Measurements from ENCODE around the gene TTC36.
"Not testable (repeated sequence)": the region's sequence is repeated elsewhere in the genome, so short reads cannot be mapped to it uniquely, and the experiment has no call there.

TTC36 gene

DNA sequence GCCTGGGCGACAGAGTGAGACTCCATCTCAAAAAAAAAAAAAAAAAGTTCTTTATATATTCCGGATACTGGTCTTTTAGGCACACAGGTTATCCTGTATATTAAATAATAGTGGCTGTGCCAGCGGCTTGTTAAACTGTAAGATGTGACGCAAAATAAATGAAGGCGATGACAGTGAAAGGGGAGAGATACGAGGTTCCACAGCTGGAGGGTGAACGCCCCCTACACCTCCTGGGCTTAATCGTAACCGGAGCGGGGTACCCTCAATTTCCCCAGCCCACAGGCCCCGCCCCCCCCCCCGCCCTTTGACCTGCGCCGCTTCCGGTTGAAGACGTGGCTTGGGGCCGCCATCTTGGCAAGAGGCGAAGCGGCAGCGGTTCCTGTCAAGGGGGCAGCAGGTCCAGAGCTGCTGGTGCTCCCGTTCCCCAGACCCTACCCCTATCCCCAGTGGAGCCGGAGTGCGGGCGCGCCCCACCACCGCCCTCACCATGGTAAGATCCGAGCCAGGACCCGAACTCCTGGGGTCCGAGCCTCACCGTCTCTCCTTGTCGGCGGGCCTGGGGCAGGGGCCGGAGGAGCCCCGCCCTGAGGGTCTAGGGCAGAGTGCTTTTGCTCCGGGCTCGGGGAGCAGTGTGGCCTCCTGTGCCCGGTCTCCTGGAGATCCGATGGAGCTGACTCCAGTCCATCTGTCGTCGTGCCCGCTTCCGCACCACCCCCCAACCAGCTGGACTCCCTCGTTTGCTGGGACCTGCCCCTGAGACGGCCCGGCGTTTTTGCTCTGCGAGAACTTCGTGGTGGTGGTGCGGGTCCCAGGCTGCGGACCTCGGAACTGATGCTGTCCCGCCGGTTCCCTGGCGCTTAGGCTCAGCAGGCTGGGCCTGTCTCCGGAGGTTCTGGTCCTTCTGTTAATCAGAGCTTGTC lies 45.0 kb downstream of the TTC36 start, which contains the start of gene ARCN1:
Gene ARCN1 (plus strand): TSS at position 349 of the 920 bp plus-strand sequence. CDS start 139 bp downstream, at position 488.
- Histone ChIP-seq H3K4me2 (ENCODE audit: low read length) (peak within 1 kb of the TSS; percentile 52), H3K79me2 (peaks cover 26% of the 10 kb centered on the region), H3K4me1 (peaks cover 3% of the 10 kb centered on the region), H3K27ac (peak within 1 kb of the TSS; percentile 96), H3K9me3 (ENCODE audit: control insufficient read depth, low read length) (no peaks in the 10 kb centered on the region), H2AFZ (peak within 1 kb of the TSS; percentile 98), H3K36me3 (ENCODE audit: control insufficient read depth, insufficient read depth, low read length) (no peaks in the 10 kb centered on the region), H3K4me3 (ENCODE audit: low read depth, low read length) (peak within 1 kb of the TSS; percentile 97), H3K27me3 (ENCODE audit: control insufficient read depth, insufficient read depth, low read length) (no peaks in the 10 kb centered on the region), H3K9ac (peak within 1 kb of the TSS; percentile 84)
- TF ChIP-seq, protein P1, sequence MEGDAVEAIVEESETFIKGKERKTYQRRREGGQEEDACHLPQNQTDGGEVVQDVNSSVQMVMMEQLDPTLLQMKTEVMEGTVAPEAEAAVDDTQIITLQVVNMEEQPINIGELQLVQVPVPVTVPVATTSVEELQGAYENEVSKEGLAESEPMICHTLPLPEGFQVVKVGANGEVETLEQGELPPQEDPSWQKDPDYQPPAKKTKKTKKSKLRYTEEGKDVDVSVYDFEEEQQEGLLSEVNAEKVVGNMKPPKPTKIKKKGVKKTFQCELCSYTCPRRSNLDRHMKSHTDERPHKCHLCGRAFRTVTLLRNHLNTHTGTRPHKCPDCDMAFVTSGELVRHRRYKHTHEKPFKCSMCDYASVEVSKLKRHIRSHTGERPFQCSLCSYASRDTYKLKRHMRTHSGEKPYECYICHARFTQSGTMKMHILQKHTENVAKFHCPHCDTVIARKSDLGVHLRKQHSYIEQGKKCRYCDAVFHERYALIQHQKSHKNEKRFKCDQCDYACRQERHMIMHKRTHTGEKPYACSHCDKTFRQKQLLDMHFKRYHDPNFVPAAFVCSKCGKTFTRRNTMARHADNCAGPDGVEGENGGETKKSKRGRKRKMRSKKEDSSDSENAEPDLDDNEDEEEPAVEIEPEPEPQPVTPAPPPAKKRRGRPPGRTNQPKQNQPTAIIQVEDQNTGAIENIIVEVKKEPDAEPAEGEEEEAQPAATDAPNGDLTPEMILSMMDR (IDR thresholded peaks at IDR 0.05) = no peak

DNA sequence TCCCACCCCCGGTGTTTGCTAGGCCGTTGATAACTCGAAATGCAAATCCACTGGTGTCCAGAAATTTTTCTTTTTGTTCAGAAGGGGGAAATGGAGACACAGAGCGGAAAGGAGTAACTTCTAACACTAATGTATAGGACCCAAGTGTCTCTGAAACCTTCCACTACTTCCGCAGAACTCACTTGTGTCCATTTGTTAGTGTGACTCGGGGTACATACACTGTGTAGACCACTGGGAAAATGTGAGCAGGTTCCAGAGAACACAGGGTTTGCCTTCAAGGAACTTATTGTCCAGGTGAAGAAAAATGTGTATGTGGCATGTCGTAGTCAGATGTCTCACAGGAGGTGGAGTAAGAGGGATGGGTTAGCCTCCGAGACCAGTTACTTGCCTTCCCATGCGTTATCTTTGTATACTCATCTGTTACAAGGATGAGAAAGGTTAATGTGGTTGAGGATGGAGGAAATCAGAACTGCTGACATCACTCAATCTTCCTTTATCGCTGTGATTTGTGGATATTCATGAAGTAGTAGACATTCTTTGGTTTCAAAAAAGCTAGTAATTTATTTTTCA lies 45.8 kb downstream of the TTC36 start:
- Histone ChIP-seq H3K9me3 (ENCODE audit: control insufficient read depth, low read length) (no peaks in the 10 kb centered on the region), H3K27me3 (ENCODE audit: control insufficient read depth, insufficient read depth, low read length) (no peaks in the 10 kb centered on the region), H3K4me2 (ENCODE audit: low read length) (peak overlapping the region; percentile 52), H3K79me2 (peaks cover 31% of the 10 kb centered on the region), H3K36me3 (ENCODE audit: control insufficient read depth, insufficient read depth, low read length) (no peaks in the 10 kb centered on the region), H3K27ac (peak overlapping the region; percentile 96), H3K4me3 (ENCODE audit: low read depth, low read length) (peak overlapping the region; percentile 97), H2AFZ (peak overlapping the region; percentile 98), H3K4me1 (peaks cover 3% of the 10 kb centered on the region), H3K9ac (peak overlapping the region; percentile 84)
- TF ChIP-seq, protein P1 (IDR thresholded peaks at IDR 0.05) = no peak

DNA sequence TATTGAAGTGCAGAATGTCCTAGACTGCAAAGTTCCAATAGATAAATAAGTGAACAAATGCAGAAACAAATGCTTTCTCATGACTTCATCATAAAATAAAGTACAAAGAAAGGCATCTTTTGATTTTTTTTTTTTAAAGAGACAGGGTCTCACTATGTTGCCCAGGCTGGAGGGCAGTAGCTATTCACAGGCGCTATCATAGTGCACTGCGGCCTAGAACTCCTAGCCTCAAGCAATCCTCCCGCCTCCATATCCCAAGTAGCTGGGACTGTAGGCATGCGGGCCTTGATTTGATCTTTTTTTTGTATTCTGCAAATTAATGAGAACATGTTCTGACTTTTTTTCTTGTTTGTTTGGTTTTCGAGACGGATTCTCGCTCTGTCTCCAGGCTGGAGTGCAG lies 47.4 kb downstream of the TTC36 start:
- H3K79me2 ChIP-seq = peaks cover 31% of the 10 kb centered on the region
- no peak overlapping the region for H3K4me3 ChIP-seq (ENCODE audit: low read depth, low read length)
- TF ChIP-seq, protein P1 (IDR thresholded peaks at IDR 0.05) = no peak
- no peak overlapping the region for H2AFZ ChIP-seq
- no peaks in the 10 kb centered on the region for H3K36me3 ChIP-seq (ENCODE audit: control insufficient read depth, insufficient read depth, low read length)
- H3K4me2 ChIP-seq (ENCODE audit: low read length) = no peak overlapping the region
- H3K27me3 ChIP-seq (ENCODE audit: control insufficient read depth, insufficient read depth, low read length) = no peaks in the 10 kb centered on the region
- H3K9me3 ChIP-seq (ENCODE audit: control insufficient read depth, low read length) = no peaks in the 10 kb centered on the region
- no peak overlapping the region for H3K27ac ChIP-seq
- peaks cover 3% of the 10 kb centered on the region for H3K4me1 ChIP-seq
- H3K9ac ChIP-seq = no peak overlapping the region

DNA sequence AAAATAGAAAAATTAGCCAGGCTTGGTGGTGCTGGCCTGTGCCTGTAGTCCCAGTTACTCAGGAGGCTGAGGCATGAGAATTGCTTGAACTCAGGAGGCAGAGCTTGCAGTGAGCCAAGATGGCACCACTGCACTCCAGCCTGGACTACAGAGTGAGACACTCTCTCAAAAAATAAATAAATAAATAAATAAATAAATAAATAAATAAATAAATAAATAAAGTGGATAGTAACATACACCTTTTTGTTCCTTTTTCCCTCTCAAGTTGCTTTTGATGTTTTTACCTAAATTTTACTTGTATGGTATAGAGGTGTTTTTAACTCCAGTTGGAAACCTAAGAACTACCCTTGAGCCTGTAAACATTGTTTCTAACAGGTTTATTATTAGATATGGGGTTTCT lies 50.7 kb downstream of the TTC36 start:
- not testable (repeated sequence) for H3K4me1 ChIP-seq; H3K4me3 ChIP-seq (ENCODE audit: low read depth, low read length)

More for the DNA sequence above, 50.7 kb downstream of the TTC36 start:
- not testable (repeated sequence) for H3K4me2 ChIP-seq (ENCODE audit: low read length); H3K9me3 ChIP-seq (ENCODE audit: control insufficient read depth, low read length); H3K9ac ChIP-seq; H2AFZ ChIP-seq; H3K27me3 ChIP-seq (ENCODE audit: control insufficient read depth, insufficient read depth, low read length); H3K36me3 ChIP-seq (ENCODE audit: control insufficient read depth, insufficient read depth, low read length); H3K27ac ChIP-seq
- peaks cover 32% of the 10 kb centered on the region for H3K79me2 ChIP-seq
